Astrocyte of the hippocampus (primary cell): ENCODE results near the gene CTDP1.
"Not testable (repeated sequence)": the region's sequence is repeated elsewhere in the genome, so short reads cannot be mapped to it uniquely, and the experiment has no call there.

Experiments used
- DNase-seq: peaks from one replicate; pipeline ENCODE4 v3.0.0; 2011; ENCODE audit warnings: low read depth, low spot score

Gene CTDP1

DNA sequence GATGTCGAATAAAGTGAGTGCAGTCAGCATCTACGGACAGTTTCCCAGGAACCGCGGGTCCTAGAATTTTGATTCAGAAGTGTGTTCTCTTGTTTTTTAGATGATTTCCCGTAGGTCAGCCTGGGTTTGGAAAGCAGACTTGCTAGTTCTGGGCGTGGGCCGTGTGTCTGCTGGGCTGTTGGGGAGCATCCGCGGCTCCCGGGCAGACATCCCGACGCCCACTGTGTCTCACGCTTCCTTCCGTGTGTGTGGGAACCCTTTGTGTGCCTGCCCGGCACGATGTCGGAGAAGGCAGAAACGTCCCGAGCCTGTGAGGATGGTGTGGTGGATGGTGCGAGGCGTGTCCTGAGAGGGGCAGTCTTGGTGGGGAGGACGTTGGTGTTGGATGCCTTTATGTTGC, 18.4 kb downstream of the CTDP1 start:
- no peak for DNase-seq

GRCh38 chr18:79698668-79699335, 19.2 kb downstream of the CTDP1 start:
- DNase-seq: peak; percentile 66

- no peak for DNase-seq
These were observed 20.1 kb downstream of the CTDP1 start for GRCh38 chr18:79699653-79700052.

DNA sequence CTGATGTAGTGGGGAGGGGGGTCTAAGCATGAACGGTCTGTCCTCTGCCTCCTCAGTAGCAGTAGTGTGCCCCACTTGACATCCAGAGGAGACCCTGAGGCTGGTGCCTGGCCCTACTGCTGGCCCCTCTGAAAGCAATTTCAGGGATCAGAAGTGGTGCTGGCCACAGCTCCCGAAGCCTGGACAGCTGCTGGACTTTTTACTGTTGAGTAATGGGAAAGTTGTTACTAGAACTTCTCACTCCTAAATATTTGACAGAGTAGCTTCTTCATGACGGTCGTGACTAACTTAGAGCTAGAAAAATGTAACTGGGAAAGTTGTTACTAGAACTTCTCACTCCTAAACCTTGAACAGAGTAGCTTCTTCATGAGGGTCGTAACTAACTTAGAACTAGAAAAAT, 23.3 kb downstream of the CTDP1 start:
- DNase-seq: no peak

- no peak for DNase-seq
These were observed 25.0 kb downstream of the CTDP1 start for GRCh38 chr18:79704631-79705030.

DNA sequence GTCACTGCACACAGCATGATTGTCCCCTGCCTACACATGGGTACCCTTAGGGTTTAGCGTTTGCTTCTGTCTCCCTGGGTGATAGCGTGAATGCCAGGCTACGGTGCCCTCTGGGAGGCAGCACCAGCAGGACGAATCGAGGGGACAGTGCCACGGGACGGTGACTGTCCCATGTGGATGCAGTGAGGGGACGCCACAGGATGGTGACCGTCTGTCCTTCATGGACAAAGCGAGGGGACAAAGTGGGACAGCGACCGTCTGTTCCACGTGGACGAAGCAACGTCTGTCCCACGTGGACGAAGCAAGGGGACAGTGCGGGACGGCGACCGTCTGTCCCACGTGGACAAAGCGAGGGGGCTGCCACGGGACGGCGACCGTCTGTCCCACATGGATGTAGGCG, 25.7 kb downstream of the CTDP1 start:
- DNase-seq: no peak

DNA sequence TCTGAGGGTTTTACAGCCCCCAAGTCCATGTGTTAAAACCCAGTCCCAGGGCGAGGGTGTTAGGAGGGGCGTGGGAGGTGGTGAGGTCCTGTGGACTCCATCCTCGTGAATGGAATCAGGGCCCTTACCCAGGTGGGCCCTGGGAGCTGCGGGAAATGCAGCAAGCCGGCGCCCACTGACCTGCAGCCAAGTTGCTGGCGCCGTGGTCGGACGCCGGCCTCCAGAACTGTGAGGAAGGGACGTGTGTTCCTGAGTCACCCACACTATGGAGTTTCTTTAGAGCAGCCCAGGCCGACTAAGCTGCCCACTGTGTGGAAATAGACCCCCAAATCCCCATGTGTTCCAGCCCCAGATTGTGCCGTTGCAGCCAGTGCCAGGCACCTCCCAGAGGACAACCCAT, 26.4 kb downstream of the CTDP1 start:
- DNase-seq: no peak

DNA sequence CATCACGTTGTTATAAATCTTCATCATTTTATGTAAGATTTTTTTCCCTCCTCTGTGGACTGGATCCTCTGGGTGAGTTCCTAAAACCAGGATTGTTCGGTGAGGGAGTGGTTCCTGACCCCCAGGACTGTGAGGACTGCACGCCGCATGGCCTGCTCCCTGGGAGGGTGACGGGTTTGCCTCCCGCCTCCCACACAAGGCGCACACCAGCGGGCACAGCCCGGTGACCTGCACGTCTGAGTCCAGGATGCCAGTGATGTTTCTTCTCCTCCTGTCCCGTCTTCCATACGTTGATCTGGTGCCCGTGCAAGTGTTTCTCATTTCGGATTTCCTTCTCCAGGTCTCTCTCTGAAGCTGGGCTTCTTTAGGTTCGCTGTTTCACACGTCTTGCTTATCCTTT, 27.1 kb downstream of the CTDP1 start:
- DNase-seq: no peak

- no peak for DNase-seq
These were observed 27.6 kb downstream of the CTDP1 start for GRCh38 chr18:79707239-79707638.

DNA sequence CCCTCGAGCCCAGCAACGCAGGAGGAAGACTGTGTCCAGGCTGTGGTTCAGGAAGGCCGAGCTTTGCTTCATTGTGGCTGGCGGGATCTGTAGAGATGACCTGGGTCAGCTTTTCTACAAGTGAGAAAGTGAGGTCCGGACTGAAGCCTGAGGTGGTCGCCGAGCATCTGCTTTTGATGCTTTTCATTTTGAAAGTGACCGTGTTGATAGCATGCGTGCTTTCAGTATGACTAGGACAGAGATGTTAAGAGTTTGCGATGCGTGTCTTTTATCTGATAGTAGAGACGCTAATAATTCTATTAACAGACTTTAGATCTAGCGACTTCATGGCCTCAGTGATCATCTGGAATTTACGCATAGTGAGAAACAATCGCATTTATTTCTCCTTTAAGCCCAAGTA, 28.1 kb downstream of the CTDP1 start:
- no peak for DNase-seq

- DNase-seq: no peak
These were observed 28.8 kb downstream of the CTDP1 start for GRCh38 chr18:79708412-79708811.

GRCh38 chr18:79712206-79712857, 32.7 kb downstream of the CTDP1 start:
- no peak for DNase-seq

DNA sequence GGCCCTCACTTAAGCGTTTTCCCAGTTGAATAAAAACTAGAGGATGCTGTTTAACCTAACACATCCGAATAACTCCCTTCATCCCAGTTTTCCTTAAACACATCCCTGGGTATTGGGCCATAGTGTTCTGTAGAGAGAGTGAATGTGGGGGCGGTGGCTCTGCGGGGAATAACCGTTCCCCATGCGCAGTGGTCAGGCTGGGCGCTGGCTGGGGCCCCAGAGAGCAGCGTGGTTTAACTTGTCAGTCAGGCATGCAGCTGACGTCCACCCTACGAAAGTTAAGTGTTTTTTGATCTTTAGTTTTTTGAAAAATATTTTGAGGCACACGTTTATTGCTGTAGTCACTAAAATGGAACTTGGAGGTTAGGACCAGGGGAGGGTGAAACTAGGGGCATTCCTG, 33.7 kb downstream of the CTDP1 start:
- DNase-seq: no peak

DNA sequence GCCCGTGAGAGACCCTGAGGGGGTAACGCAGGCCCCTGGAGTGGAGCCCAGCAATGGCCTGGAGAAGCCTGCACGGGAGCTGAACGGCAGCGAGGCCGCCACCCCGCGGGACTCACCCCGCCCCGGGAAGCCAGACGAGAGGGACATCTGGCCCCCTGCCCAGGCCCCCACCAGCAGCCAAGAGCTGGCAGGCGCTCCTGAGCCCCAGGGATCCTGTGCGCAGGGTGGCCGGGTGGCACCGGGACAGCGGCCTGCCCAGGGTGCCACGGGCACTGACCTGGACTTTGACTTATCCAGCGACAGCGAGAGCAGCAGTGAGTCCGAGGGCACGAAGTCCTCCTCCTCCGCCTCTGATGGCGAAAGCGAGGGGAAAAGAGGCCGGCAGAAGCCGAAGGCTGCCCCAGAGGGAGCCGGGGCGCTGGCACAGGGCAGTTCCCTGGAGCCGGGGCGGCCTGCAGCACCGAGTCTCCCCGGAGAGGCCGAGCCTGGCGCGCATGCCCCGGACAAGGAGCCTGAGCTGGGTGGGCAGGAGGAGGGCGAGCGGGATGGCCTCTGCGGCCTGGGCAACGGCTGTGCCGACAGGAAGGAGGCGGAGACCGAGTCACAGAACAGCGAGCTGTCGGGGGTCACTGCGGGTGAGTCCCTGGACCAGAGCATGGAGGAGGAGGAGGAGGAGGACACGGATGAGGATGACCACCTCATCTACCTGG, 35.1 kb downstream of the CTDP1 start:
- no peak for DNase-seq

DNA sequence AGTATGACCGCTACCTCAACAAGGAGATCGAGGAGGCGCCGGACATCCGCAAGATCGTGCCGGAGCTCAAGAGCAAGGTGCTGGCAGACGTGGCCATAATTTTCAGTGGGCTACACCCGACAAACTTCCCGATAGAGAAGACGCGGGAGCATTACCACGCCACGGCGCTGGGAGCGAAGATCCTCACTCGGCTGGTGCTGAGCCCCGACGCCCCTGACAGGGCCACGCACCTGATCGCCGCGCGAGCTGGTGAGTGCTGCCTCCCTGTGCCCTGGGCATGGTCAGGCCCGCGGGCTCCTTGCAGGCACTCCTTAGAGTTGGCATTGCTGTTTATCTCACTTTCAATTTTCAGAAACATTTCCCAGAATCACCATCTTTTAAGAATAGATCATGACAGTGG, 35.7 kb downstream of the CTDP1 start:
- no peak for DNase-seq

GRCh38 chr18:79717059-79717458, 37.5 kb downstream of the CTDP1 start:
- DNase-seq: no peak

DNA sequence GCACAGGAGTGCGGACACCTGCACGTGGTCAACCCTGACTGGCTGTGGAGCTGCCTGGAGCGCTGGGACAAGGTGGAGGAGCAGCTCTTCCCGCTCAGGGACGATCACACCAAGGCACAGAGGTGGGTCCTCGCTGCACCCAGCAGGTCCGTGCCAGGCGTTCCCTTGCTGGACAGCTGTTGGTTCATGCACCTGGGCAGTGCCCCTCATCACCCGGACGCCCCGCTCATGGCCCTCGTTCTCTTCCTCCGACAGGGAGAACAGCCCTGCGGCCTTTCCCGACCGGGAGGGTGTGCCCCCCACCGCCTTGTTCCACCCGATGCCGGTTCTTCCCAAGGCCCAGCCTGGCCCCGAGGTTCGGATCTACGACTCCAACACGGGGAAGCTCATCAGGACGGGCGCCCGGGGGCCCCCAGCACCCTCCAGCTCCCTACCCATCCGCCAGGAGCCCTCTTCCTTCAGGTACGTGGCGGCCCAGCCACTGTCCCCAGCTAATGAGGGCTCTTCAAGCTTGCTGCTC, 38.0 kb downstream of the CTDP1 start:
- DNase-seq: no peak

DNA sequence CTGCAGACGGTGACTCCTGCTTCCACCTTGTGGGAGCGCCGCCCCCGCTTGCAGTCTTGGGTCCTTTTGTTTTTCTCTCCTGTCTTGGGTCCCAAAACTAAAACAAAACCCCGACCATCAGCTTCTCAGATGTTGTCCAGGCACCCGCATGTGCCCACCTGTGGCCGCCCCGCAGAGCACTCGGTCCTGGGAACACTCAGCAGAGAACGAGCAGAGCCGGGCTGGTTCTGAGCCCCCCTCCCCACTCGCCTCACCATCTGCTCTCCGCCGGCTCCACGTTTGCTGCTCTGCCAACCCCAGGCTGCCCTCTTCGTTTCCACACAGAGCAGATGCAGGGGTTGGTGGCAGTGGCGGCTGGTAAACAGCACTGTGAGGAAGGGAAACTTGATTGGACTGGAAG, 38.5 kb downstream of the CTDP1 start:
- DNase-seq: no peak

DNA sequence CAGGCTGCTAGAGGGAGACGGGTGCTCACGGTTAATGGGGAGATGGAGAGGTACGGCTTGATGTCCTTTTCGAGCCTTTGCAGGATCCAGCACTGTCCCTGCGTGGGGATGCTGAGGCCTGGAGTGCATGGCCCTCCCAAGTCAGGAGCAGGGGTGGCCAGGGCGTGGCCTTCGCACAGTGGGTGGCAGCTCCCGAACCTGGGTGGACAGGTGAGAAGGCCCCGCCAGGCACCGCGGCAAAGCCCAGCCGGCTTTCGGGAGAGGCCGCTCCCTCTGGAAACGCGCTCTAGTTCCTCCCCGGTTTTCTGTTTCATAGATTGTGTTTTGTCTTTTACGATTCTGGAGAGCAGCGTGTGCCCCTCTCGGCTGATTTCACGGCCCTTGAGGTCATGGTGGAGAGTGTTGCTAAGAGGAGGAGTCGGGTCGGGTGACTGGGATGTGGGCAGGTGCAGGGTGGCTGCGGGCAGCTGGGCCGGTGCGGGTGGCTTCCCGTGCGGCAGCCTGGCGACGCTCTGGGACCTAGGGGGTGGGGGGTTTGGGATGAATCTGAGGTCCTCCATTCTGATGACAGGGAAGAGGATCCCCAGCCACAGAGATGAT, 39.4 kb downstream of the CTDP1 start:
- DNase-seq: no peak

DNA sequence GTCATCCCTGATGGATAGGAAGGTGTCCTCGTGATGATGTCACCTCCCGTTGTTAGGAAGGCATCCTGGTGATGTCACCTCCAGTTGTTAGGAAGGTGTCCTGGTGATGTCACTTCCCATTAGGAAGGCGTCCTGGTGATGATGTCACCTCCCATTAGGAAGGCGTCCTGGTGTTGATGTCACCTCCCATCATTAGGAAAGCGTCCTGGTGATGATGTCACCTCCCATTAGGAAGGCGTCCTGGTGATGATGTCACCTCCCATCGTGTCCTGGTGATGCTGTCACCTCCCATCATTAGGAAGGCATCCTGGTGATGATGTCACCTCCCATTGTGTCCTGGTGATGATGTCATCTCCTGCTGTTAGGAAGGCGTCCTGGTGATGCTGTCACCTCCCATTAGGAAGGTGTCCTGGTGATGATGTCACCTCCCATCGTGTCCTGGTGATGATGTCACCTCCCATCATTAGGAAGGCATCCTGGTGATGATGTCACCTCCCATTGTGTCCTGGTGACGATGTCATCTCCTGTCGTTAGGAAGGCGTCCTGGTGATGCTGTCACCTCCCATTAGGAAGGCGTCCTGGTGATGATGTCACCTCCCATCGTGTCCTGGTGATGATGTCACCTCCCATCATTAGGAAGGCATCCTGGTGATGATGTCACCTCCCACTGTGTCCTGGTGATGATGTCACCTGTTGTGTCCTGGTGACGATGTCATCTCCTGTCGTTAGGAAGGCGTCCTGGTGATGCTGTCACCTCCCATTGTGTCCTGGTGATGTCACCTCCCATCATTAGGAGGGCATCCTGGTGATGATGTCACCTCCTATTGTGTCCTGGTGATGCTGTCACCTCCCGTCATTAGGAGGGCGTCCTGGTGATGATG, 40.1 kb downstream of the CTDP1 start:
- DNase-seq: not testable (repeated sequence)

GRCh38 chr18:79720359-79720733, 40.7 kb downstream of the CTDP1 start:
- no peak for DNase-seq
